Neural progenitor cell (in vitro differentiated cells): ENCODE data around the gene GRK1.

Source experiments
- CTCF ChIP-seq: fragments of 200-600 bp; sonication (generic); IDR thresholded peaks from 2 replicates; pipeline ENCODE4 v1.5.1; 2017; ENCODE audit warnings: antibody characterized with exemption, mild to moderate bottlenecking
- EZH2phosphoT487 ChIP-seq: fragments of 200-600 bp; sonication (generic); IDR thresholded peaks from 2 replicates; pipeline ENCODE4 v1.6.1; 2017; ENCODE audit warnings: antibody characterized with exemption

GRCh38 chr13:113667771-113668490 is 912 bp downstream of the GRK1 start:
- TF ChIP-seq CTCF (no peak), EZH2phosphoT487 (no peak)
